Fibroblast of villous mesenchyme (primary cell): ENCODE data around the gene SRXN1. TPM values are rescaled to one million over a fixed set of nuclear protein-coding genes. Genes with fewer than 3 reads are reported as not detected.
"Not testable (repeated sequence)": the region's sequence is repeated elsewhere in the genome, so short reads cannot be mapped to it uniquely, and the experiment has no call there.

Source experiments
- DNase-seq: peaks from one replicate; pipeline ENCODE4 v3.0.0-alpha.2; 2010; ENCODE audit warnings: low read depth
- H3K4me3 ChIP-seq: 2 replicates; pipeline ENCODE4 v1.5.1; 2011; ENCODE audit warnings: low read depth, mild to moderate bottlenecking, low read length
- CTCF ChIP-seq: IDR thresholded peaks from 2 replicates; pipeline ENCODE4 v1.5.1; 2012; ENCODE audit warnings: low read depth, mild to moderate bottlenecking, low read length; ENCODE audit not compliant: insufficient read depth
- total RNA-seq: library from RNA; depleted of rRNA; stranded (reverse); fragments of >200 nt; gene quantifications from 2 replicates; pipeline ENCODE4 v1.2.3, GENCODE V29; 2012

Gene SRXN1
- total RNA-seq, 1 donor: 35.4 TPM

DNA sequence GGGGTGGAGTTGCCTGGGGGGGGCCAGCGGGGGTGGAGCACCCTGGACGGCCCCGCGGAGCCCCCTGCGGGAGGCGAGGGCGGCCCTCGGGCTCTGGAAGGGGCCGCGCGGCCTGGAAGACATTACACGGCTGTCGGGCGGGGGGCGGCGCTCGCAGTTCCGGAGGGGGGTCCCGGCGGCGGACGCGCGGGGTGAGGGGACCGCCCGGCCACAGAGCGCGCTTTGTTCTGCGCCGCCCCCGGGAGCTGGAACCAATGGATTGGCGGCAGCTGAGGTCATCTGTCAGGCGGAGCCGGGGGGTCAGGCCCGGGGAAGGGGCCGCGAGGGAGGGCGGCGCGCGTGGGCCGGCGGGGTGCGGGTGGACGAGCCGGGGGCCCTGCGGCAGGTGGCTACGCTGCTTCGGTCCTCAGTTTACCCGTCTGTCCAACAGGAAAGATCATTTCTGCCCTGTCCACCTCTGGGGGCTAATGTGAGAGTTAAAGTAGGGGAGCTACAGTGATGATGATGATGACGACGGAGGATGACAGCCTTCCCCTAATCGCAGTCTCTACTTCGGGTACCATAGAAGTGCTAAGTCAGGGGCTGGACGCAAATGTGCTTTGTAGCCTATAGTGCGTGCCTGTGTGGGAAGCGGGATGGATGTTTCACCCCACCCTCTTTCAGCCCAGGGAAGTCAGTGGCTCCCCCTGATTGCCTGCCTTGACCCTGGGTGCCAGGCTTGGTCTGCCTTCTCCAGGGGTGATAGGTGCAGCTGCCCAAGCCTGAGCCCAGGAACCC, 10.4 kb downstream of the SRXN1 start:
- no peak for DNase-seq
- no peak overlapping the region for H3K4me3 ChIP-seq
- no peak for TF ChIP-seq CTCF

DNA sequence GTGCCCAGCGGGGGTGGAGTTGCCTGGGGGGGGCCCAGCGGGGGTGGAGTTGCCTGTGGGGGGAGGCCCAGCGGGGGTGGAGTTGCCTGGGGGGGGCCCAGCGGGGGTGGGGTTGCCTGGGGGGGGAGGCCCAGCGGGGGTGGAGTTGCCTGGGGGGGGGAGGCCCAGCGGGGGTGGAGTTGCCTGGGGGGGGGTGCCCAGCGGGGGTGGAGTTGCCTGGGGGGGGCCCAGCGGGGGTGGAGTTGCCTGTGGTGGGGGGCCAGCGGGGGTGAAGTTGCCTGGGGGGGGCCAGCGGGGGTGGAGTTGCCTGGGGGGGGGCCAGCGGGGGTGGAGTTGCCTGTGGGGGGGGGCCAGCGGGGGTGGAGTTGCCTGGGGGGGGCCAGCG, 11.0 kb downstream of the SRXN1 start:
- H3K4me3 ChIP-seq, DNase-seq: not testable (repeated sequence)

GRCh38 chr20:641516-641875, 11.5 kb downstream of the SRXN1 start:
- DNase-seq: no peak
- TF ChIP-seq CTCF: no peak
- H3K4me3 ChIP-seq: no peak overlapping the region

DNA sequence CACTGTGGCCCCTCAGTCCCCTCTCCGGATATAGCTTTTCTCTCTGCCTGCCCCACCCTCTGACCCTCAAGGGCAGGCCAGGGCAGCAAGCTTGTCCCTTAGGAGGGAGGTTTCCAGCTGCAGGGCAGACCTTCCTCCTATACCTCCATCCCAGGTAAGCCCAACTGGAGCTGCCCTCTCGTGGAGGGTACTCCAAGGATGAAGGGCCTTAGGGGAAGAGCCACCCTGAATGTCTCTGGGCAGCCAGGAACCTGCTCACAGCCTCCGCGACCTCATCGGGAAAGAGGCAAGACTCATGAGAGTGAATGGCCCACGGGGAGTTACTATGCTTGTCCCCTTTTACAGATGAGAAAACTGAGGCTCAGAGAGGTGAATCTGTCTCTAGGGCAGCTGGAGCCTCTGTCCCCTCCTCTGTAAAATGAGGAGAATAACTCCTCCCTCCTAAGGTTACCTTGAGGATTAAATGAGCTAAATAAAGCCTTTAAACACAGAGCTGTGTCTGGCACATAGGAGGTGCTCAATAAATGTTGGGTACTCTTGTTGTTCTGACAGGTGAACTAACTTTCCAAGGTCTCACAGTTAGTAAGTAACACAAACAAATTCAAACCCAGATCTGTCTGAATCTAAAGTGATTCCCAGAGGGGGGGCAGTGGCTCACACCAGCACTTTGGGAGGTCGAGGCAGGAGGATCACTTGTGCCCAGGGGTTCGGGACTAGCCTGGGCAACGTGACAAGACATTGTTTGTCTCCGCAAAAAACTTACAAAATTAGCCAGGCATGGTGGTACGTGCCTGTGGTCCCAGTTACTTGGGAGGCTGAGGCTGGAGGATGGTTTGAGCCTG, 12.1 kb downstream of the SRXN1 start:
- H3K4me3 ChIP-seq: no peak overlapping the region
- DNase-seq: no peak
- no peak for TF ChIP-seq CTCF

GRCh38 chr20:638579-638978, 14.4 kb downstream of the SRXN1 start:
- DNase-seq: no peak
- TF ChIP-seq CTCF: no peak
- H3K4me3 ChIP-seq: no peak overlapping the region

- no peak overlapping the region for H3K4me3 ChIP-seq
- no peak for DNase-seq
- TF ChIP-seq CTCF: no peak
These were observed 15.4 kb downstream of the SRXN1 start for GRCh38 chr20:637559-637958.

DNA sequence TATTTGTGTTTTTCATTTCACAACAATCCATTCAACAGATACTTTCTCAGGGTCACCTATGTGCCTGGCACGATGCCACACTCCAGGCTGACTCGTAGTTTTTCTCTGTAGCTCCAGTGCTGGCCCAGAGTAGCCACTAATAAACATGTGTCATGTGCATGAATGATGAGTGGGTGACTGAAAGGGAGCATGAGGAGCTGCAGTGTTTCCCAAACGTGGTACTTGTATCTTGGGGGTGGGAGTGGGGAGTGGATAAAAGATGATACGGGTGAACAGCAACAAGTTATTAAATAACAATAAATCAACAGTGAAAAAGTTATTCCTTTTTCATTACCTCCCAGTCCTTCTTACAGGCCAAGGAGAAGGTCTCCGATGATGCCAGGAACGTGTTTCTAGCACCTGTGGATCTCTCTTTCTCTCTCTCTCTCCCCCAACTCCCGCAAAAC, 17.1 kb downstream of the SRXN1 start:
- no peak for TF ChIP-seq CTCF
- H3K4me3 ChIP-seq: no peak overlapping the region
- no peak for DNase-seq
